OCI-LY7 (cell line): Measurements from ENCODE around the gene RGS8. TPM values are rescaled to one million over a fixed set of nuclear protein-coding genes. Genes with fewer than 3 reads are reported as not detected.

Source experiments
- BruUV-seq: library from RNA; stranded (reverse); fragments of 400-500 nt; replicated peaks from 2 replicates; lab custom pipeline; 2021; lab: Mats Ljungman, UMichigan
- CTCF ChIA-PET: fragments of 300-600 bp; sonication (Branson Sonifier 250); formaldehyde crosslinking; loops from one replicate; lab custom pipeline; 2022; ENCODE audit warnings: antibody characterized with exemption; ENCODE audit not compliant: unreplicated experiment; lab: Charles Lee
- POLR2A ChIA-PET: fragments of 300-600 bp; sonication (Branson Sonifier 250); formaldehyde crosslinking; loops from one replicate; lab custom pipeline; 2022; ENCODE audit warnings: antibody characterized with exemption; lab: Charles Lee
- DNase-seq: peaks from one replicate; pipeline ENCODE4 v3.0.0-alpha.2; 2015; ENCODE audit warnings: low spot score
- H2AFZ ChIP-seq: fragments of 200-600 bp; sonication (generic), shearing (Covaris generic); 2 replicates; pipeline ENCODE4 v1.6.1; 2014; ENCODE audit warnings: mild to moderate bottlenecking, antibody characterized with exemption, low read length, moderate library complexity
- H3K27ac ChIP-seq: fragments of 200-600 bp; sonication (generic); 2 replicates; pipeline ENCODE4 v1.5.1; 2014; ENCODE audit warnings: mixed run types, low read depth, mild to moderate bottlenecking, moderate library complexity, low read length, inconsistent platforms; ENCODE audit not compliant: poor library complexity, severe bottlenecking
- H3K36me3 ChIP-seq: fragments of 200-600 bp; sonication (generic); 2 replicates; pipeline ENCODE4 v1.6.1; 2014; ENCODE audit warnings: mild to moderate bottlenecking, antibody characterized with exemption, low read length, moderate library complexity, mixed read lengths; ENCODE audit not compliant: insufficient read depth
- H3K4me1 ChIP-seq: fragments of 200-600 bp; sonication (generic); 2 replicates; pipeline ENCODE4 v1.5.1; 2014; ENCODE audit warnings: mild to moderate bottlenecking, low read length; ENCODE audit not compliant: insufficient read depth, poor library complexity, severe bottlenecking
- H3K4me2 ChIP-seq: fragments of 200-600 bp; sonication (generic); 2 replicates; pipeline ENCODE4 v1.6.1; 2014; ENCODE audit warnings: mild to moderate bottlenecking, low read length
- H3K4me3 ChIP-seq: fragments of 200-600 bp; sonication (generic); 2 replicates; pipeline ENCODE4 v1.5.1; 2014; ENCODE audit warnings: mild to moderate bottlenecking, low read depth, low read length; ENCODE audit not compliant: poor library complexity, severe bottlenecking
- H3K79me2 ChIP-seq: fragments of 200-600 bp; sonication (generic); 2 replicates; pipeline ENCODE4 v1.6.1; 2016; ENCODE audit warnings: low read depth, mild to moderate bottlenecking, low read length, moderate library complexity, mixed read lengths; ENCODE audit not compliant: insufficient read depth
- H3K9me2 ChIP-seq: fragments of 200-600 bp; sonication (generic); 2 replicates; pipeline ENCODE4 v1.6.1; 2016; ENCODE audit warnings: mild to moderate bottlenecking, low read length, mixed read lengths; ENCODE audit not compliant: insufficient read depth
- H3K9me3 ChIP-seq: fragments of 200-600 bp; sonication (generic); 2 replicates; pipeline ENCODE4 v1.6.1; 2014; ENCODE audit warnings: mild to moderate bottlenecking, mixed run types, low read length, mixed read lengths
- H4K20me1 ChIP-seq: fragments of 200-600 bp; sonication (generic); 2 replicates; pipeline ENCODE4 v1.6.1; 2014; ENCODE audit warnings: mild to moderate bottlenecking, antibody characterized with exemption, low read length, moderate library complexity, mixed read lengths; ENCODE audit not compliant: insufficient read depth
- EZH2phosphoT487 ChIP-seq: fragments of 200-600 bp; sonication (generic); IDR thresholded peaks from 2 replicates; pipeline ENCODE4 v1.6.1; 2018; ENCODE audit warnings: low read depth, borderline replicate concordance, mild to moderate bottlenecking, mixed run types, antibody characterized with exemption, low read length, moderate library complexity, mixed read lengths
- intact Hi-C: fragments of 100-400 bp; cut with micrococcal nuclease; formaldehyde crosslinking; loops from one replicate; pipeline ENCODE4 v1.10.0; 2022; ENCODE audit not compliant: unreplicated experiment
- total RNA-seq, 2 experiments: library from RNA; depleted of rRNA in 1 of 2; stranded (reverse); fragments of >200 nt in 1 of 2; shearing (Covaris generic) in 1 of 2; gene quantifications; 2 replicates each; pipeline ENCODE4 v1.2.3, GENCODE V29; 2014 to 2022
- TF ChIP-seq, protein P1 (sequence below): fragments of 200-600 bp; sonication (generic); conservative IDR thresholded peaks from 2 replicates; pipeline ENCODE4 v1.5.1; 2014; ENCODE audit warnings: mild to moderate bottlenecking, antibody characterized with exemption, low read length, moderate library complexity, mixed read lengths

RGS8 gene
- total RNA-seq, 2 experiments from 2014 or later: 1.2 TPM; not detected in 1

DNA sequence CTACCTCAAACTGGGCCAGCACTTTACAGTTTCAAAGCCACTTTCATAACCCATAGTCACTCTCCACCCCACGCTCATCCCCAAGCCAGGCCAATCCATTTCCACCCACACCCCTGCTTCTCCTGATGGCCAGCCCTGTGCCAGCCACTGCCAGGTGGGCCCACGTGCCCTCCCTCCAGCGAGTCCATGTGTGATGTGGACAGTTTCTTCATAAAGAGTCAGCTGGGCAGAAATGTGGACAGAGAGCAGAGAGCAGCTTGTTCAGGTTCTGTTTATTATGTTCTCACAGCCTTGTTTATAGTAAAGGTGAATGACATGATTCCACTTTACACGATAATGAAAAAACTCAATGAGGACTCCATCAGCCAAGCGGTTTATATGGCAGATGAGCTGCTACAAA, 42.8 kb downstream of the RGS8 start:
- TF ChIP-seq, protein P1, sequence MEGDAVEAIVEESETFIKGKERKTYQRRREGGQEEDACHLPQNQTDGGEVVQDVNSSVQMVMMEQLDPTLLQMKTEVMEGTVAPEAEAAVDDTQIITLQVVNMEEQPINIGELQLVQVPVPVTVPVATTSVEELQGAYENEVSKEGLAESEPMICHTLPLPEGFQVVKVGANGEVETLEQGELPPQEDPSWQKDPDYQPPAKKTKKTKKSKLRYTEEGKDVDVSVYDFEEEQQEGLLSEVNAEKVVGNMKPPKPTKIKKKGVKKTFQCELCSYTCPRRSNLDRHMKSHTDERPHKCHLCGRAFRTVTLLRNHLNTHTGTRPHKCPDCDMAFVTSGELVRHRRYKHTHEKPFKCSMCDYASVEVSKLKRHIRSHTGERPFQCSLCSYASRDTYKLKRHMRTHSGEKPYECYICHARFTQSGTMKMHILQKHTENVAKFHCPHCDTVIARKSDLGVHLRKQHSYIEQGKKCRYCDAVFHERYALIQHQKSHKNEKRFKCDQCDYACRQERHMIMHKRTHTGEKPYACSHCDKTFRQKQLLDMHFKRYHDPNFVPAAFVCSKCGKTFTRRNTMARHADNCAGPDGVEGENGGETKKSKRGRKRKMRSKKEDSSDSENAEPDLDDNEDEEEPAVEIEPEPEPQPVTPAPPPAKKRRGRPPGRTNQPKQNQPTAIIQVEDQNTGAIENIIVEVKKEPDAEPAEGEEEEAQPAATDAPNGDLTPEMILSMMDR: no peak
- TF ChIP-seq EZH2phosphoT487: no peak
- H4K20me1 ChIP-seq: no peaks in the 10 kb centered on the region
- peaks cover 16% of the 10 kb centered on the region for H3K4me1 ChIP-seq
- ChIA-PET POLR2A (interaction anchor here (0.5 to 1.1 kb wide), 3 partner anchors 8 to 1452 kb away, joined by 3 to 6 read pairs (median 4); no protein-coding TSS in a partner anchor), CTCF (no interaction called here)
- intact Hi-C loops: no loop called here
- H3K36me3 ChIP-seq: no peaks in the 10 kb centered on the region
- BruUV-seq: no TSS peak
- H3K4me3 ChIP-seq: no peak overlapping the region
- H3K4me2 ChIP-seq: no peak overlapping the region
- no peaks in the 10 kb centered on the region for H3K9me2 ChIP-seq
- H3K9me3 ChIP-seq: no peaks in the 10 kb centered on the region
- DNase-seq: no peak
- H3K79me2 ChIP-seq: no peaks in the 10 kb centered on the region
- no peak overlapping the region for H2AFZ ChIP-seq
- H3K27ac ChIP-seq: no peak overlapping the region

DNA sequence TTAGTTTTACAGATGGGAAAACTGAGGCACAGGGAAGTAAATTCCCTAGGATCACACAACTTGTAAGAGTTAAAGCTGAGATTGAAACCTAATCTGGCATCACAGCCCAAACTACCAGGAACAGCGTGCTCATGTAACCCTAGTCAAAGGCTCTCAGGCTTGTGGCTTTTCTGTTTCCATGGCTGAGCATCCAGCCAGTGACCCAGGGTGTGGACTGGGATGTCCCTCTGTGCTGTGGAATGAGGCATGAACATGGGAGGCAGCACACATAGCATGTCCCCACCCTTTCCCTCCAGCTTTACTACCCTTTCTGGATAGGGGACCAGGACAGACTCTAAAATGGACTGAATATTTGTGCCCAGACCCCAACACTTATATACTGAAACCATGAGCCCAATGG, 45.1 kb downstream of the RGS8 start:
- H3K9me2 ChIP-seq: no peaks in the 10 kb centered on the region
- no TSS peak for BruUV-seq
- no peak overlapping the region for H2AFZ ChIP-seq
- POLR2A ChIA-PET: interaction anchor here (1.3 to 1.8 kb wide), 2 partner anchors 9 to 10 kb away, joined by 3 to 6 read pairs; no protein-coding TSS in a partner anchor
- H4K20me1 ChIP-seq: no peaks in the 10 kb centered on the region
- TF ChIP-seq, protein P1: no peak
- no peak for TF ChIP-seq EZH2phosphoT487
- CTCF ChIA-PET: no interaction called here
- H3K36me3 ChIP-seq: no peaks in the 10 kb centered on the region
- H3K79me2 ChIP-seq: no peaks in the 10 kb centered on the region
- DNase-seq: no peak
- no peaks in the 10 kb centered on the region for H3K9me3 ChIP-seq
- no peak overlapping the region for H3K4me2 ChIP-seq
- H3K27ac ChIP-seq: no peak overlapping the region
- peaks cover 19% of the 10 kb centered on the region for H3K4me1 ChIP-seq
- intact Hi-C loops: no loop called here
- no peak overlapping the region for H3K4me3 ChIP-seq

DNA sequence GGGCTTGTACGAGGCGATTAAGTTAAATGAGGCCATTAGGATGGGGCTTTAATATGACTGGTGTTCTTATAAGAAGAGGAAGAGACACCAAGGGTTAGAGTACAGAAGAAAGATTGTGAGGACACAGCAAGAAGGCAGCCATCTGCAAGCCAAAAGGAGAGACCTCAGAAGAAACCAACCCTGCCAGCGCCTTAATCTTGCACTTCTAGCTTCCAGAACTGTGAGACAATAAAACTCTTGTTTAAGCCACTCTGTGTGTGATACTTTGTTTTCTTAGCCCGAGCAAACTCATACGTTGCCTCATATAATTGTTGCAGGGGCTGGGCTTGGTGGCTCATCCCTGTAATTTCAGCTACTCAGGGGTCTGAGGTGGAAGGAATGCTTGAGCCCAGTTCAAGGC, 46.6 kb downstream of the RGS8 start:
- no peak for DNase-seq
- Histone ChIP-seq H3K4me2 (no peak overlapping the region), H3K79me2 (no peaks in the 10 kb centered on the region), H3K9me2 (no peaks in the 10 kb centered on the region), H3K36me3 (no peaks in the 10 kb centered on the region), H2AFZ (no peak overlapping the region), H3K27ac (no peak overlapping the region), H3K4me1 (peaks cover 34% of the 10 kb centered on the region), H3K4me3 (no peak overlapping the region), H4K20me1 (no peaks in the 10 kb centered on the region), H3K9me3 (no peaks in the 10 kb centered on the region)
- TF ChIP-seq, protein P1: no peak
- no peak for TF ChIP-seq EZH2phosphoT487
- intact Hi-C loops: no loop called here
- ChIA-PET POLR2A (interaction anchor here (0.6 to 1.8 kb wide), 5 partner anchors 9 to 288 kb away, joined by 3 to 6 read pairs (median 3); no protein-coding TSS in a partner anchor), CTCF (no interaction called here)
- BruUV-seq: no TSS peak
